ENCODE measurements around the gene RNGTT.

RNGTT gene

GRCh38 chr6:88867841-88868731 is 95.3 kb downstream of the RNGTT start:
- no peak for ATAC-seq
- Mint-ChIP-seq H3K4me1 (peaks cover 24% of the 10 kb centered on the region), H3K4me3 (no peak overlapping the region), H3K27ac (no peak overlapping the region), H3K27me3 (no peaks in the 10 kb centered on the region), H3K36me3 (peaks cover 30% of the 10 kb centered on the region), H3K9me3 (no peaks in the 10 kb centered on the region)

GRCh38 chr6:88866856-88867255 is 96.6 kb downstream of the RNGTT start:
- H3K36me3 Mint-ChIP-seq: peaks cover 34% of the 10 kb centered on the region
- ATAC-seq: no peak
- H3K27ac Mint-ChIP-seq: no peak overlapping the region
- no peak overlapping the region for H3K4me3 Mint-ChIP-seq
- no peaks in the 10 kb centered on the region for H3K9me3 Mint-ChIP-seq
- peaks cover 18% of the 10 kb centered on the region for H3K4me1 Mint-ChIP-seq
- no peaks in the 10 kb centered on the region for H3K27me3 Mint-ChIP-seq

GRCh38 chr6:88865275-88865674 is 98.1 kb downstream of the RNGTT start:
- Mint-ChIP-seq H3K4me1 (peaks cover 18% of the 10 kb centered on the region), H3K36me3 (peaks cover 42% of the 10 kb centered on the region), H3K27ac (no peak overlapping the region), H3K9me3 (no peaks in the 10 kb centered on the region), H3K4me3 (no peak overlapping the region), H3K27me3 (no peaks in the 10 kb centered on the region)
- no peak for ATAC-seq

GRCh38 chr6:88864359-88865054 is 98.9 kb downstream of the RNGTT start:
- peaks cover 18% of the 10 kb centered on the region for H3K4me1 Mint-ChIP-seq
- no peak for ATAC-seq
- H3K27me3 Mint-ChIP-seq: no peaks in the 10 kb centered on the region
- H3K4me3 Mint-ChIP-seq: no peak overlapping the region
- peaks cover 44% of the 10 kb centered on the region for H3K36me3 Mint-ChIP-seq
- no peak overlapping the region for H3K27ac Mint-ChIP-seq
- no peaks in the 10 kb centered on the region for H3K9me3 Mint-ChIP-seq

- no peak for ATAC-seq
- Mint-ChIP-seq H3K27ac (no peak overlapping the region), H3K4me1 (peaks cover 10% of the 10 kb centered on the region), H3K9me3 (no peaks in the 10 kb centered on the region), H3K27me3 (no peaks in the 10 kb centered on the region), H3K4me3 (no peak overlapping the region), H3K36me3 (peaks cover 50% of the 10 kb centered on the region)
Measured at GRCh38 chr6:88860310-88860709, 103.1 kb downstream of the RNGTT start.

- H3K36me3 Mint-ChIP-seq: peaks cover 42% of the 10 kb centered on the region
- no peaks in the 10 kb centered on the region for H3K9me3 Mint-ChIP-seq
- no peak overlapping the region for H3K4me3 Mint-ChIP-seq
- no peak overlapping the region for H3K27ac Mint-ChIP-seq
- ATAC-seq: no peak
- no peaks in the 10 kb centered on the region for H3K4me1 Mint-ChIP-seq
- no peaks in the 10 kb centered on the region for H3K27me3 Mint-ChIP-seq
Measured at GRCh38 chr6:88858455-88858854, 105.0 kb downstream of the RNGTT start.

GRCh38 chr6:88856566-88856965 is 106.9 kb downstream of the RNGTT start:
- Mint-ChIP-seq H3K27ac (no peak overlapping the region), H3K27me3 (no peaks in the 10 kb centered on the region), H3K9me3 (no peaks in the 10 kb centered on the region), H3K36me3 (peaks cover 36% of the 10 kb centered on the region), H3K4me3 (no peak overlapping the region), H3K4me1 (no peaks in the 10 kb centered on the region)
- no peak for ATAC-seq

- Mint-ChIP-seq H3K36me3 (peaks cover 29% of the 10 kb centered on the region), H3K4me1 (no peaks in the 10 kb centered on the region), H3K4me3 (no peak overlapping the region), H3K27me3 (no peaks in the 10 kb centered on the region), H3K27ac (no peak overlapping the region), H3K9me3 (no peaks in the 10 kb centered on the region)
- no peak for ATAC-seq
Measured at GRCh38 chr6:88855541-88856147, 107.8 kb downstream of the RNGTT start.

- no peak overlapping the region for H3K27ac Mint-ChIP-seq
- H3K27me3 Mint-ChIP-seq: no peaks in the 10 kb centered on the region
- no peak overlapping the region for H3K4me3 Mint-ChIP-seq
- H3K9me3 Mint-ChIP-seq: no peaks in the 10 kb centered on the region
- H3K36me3 Mint-ChIP-seq: peaks cover 17% of the 10 kb centered on the region
- ATAC-seq: no peak
- H3K4me1 Mint-ChIP-seq: no peaks in the 10 kb centered on the region
Measured at GRCh38 chr6:88852775-88853174, 110.6 kb downstream of the RNGTT start.

- Mint-ChIP-seq H3K27ac (no peak overlapping the region), H3K4me3 (no peak overlapping the region), H3K27me3 (no peaks in the 10 kb centered on the region), H3K36me3 (peaks cover 22% of the 10 kb centered on the region), H3K4me1 (no peaks in the 10 kb centered on the region), H3K9me3 (no peaks in the 10 kb centered on the region)
- no peak for ATAC-seq
Measured at GRCh38 chr6:88852000-88852399, 111.4 kb downstream of the RNGTT start.

- Mint-ChIP-seq H3K9me3 (no peaks in the 10 kb centered on the region), H3K27me3 (no peaks in the 10 kb centered on the region), H3K4me3 (no peak overlapping the region), H3K36me3 (peaks cover 20% of the 10 kb centered on the region), H3K4me1 (no peaks in the 10 kb centered on the region), H3K27ac (no peak overlapping the region)
- ATAC-seq: no peak
Measured at GRCh38 chr6:88848870-88849269, 114.5 kb downstream of the RNGTT start.

GRCh38 chr6:88843040-88843439 is 120.4 kb downstream of the RNGTT start:
- peaks cover 69% of the 10 kb centered on the region for H3K36me3 Mint-ChIP-seq

GRCh38 chr6:88842320-88842719 is 121.1 kb downstream of the RNGTT start:
- peaks cover 5% of the 10 kb centered on the region for H3K9me3 Mint-ChIP-seq
- peaks cover 70% of the 10 kb centered on the region for H3K36me3 Mint-ChIP-seq
- peaks cover 16% of the 10 kb centered on the region for H3K4me1 Mint-ChIP-seq
- H3K4me3 Mint-ChIP-seq: no peak overlapping the region
- H3K27me3 Mint-ChIP-seq: no peaks in the 10 kb centered on the region
- ATAC-seq: no peak
- H3K27ac Mint-ChIP-seq: no peak overlapping the region

More at GRCh38 chr6:88843040-88843439, 120.4 kb downstream of the RNGTT start:
- ATAC-seq: no peak
- no peak overlapping the region for H3K27ac Mint-ChIP-seq
- peaks cover 16% of the 10 kb centered on the region for H3K4me1 Mint-ChIP-seq
- H3K4me3 Mint-ChIP-seq: no peak overlapping the region
- no peaks in the 10 kb centered on the region for H3K27me3 Mint-ChIP-seq
- peaks cover 5% of the 10 kb centered on the region for H3K9me3 Mint-ChIP-seq

GRCh38 chr6:88840796-88841539 is 122.5 kb downstream of the RNGTT start:
- ATAC-seq: no peak
- H3K9me3 Mint-ChIP-seq: peaks cover 5% of the 10 kb centered on the region
- peaks cover 16% of the 10 kb centered on the region for H3K4me1 Mint-ChIP-seq
- peaks cover 82% of the 10 kb centered on the region for H3K36me3 Mint-ChIP-seq
- H3K4me3 Mint-ChIP-seq: no peak overlapping the region
- no peaks in the 10 kb centered on the region for H3K27me3 Mint-ChIP-seq
- no peak overlapping the region for H3K27ac Mint-ChIP-seq

- ATAC-seq: no peak
- Mint-ChIP-seq H3K4me1 (peaks cover 16% of the 10 kb centered on the region), H3K36me3 (peaks cover 83% of the 10 kb centered on the region), H3K27ac (no peak overlapping the region), H3K27me3 (no peaks in the 10 kb centered on the region), H3K9me3 (peaks cover 5% of the 10 kb centered on the region), H3K4me3 (no peak overlapping the region)
Measured at GRCh38 chr6:88840289-88840688, 123.1 kb downstream of the RNGTT start.

All from stimulated activated memory B cell treated with anti-CD40 and anti-IgM and Interleukin-4, amounts not matched to agents 10 μg/mL and 1 μg/mL and 100 μg/mL, for 72 hours (primary cell).